ENCODE data around the gene FRG1.
"Not testable (repeated sequence)": the region's sequence is repeated elsewhere in the genome, so short reads cannot be mapped to it uniquely, and the experiment has no call there.

Gene FRG1

DNA sequence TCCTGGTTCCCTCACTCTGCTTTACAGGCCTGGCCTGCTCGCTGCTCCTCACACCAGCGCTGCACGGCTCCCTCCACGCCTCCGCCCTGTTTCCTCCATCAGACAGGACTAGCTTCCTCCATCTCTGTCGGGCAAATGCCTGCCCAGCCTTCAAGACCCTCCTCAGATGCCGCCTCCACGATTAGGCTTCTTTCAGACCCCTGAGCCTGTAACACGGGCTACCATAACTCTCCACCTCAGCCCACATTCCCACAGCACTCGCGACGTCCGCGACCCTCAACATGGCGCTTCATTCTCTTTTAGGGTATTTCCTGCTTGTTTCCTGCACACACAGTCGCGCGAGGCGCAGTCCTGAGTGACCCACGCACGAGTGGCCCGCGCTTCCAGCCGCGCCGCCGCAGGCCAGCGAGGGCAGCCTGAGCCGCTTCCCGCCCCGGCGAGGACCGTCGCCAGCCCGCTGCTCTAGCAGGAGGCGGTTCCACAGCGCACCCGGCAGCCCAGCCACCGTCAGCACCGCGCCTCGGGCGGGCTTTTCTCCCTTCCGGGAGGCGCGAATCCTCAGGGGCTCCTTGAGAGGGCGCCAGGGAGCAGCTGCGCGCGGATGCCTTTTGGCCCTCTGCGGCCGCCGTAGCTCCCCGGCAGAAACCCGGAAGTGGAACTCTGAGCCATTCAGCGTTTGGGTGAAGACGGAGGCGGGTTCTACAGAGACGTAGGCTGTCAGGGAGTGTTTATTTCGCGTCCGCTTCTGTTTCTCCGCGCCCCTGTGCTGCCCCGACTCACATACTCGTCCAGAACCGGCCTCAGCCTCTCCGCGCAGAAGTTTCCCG is at the start of gene FRG1:
Gene FRG1, plus strand, starts transcription at position 695 of the 827 bp plus-strand sequence. CDS start 138 bp downstream, outside the sequence.
- ChIA-PET POLR2A (interaction anchor here (0.6 kb wide), 1 partner anchor 15 kb away, joined by 3 read pairs; no protein-coding TSS in a partner anchor), CTCF (interaction anchor here (0.6 kb wide), 2 partner anchors 1229 to 1890 kb away, joined by 4 to 5 read pairs; no protein-coding TSS in a partner anchor)
- peak; percentile 76 for DNase-seq (ENCODE audit: extremely low spot score)
- peak; percentile 97 for TF ChIP-seq ELF4 (IDR thresholded peaks at IDR 0.05)
- no peak for TF ChIP-seq CTBP1 (IDR thresholded peaks at IDR 0.05; ENCODE audit: borderline replicate concordance)
- TF ChIP-seq L3MBTL2 (conservative IDR thresholded peaks at IDR 0.05), result peak; percentile 88
- TF ChIP-seq ARNT (IDR thresholded peaks at IDR 0.05), result 0 out of 2 replicates have a peak, but pooled peaks have one; percentile 26
- TF ChIP-seq FOXM1 (IDR thresholded peaks at IDR 0.05; ENCODE audit: borderline replicate concordance), result peak; percentile 51; the same call in 1 of the 2 replicates

DNA sequence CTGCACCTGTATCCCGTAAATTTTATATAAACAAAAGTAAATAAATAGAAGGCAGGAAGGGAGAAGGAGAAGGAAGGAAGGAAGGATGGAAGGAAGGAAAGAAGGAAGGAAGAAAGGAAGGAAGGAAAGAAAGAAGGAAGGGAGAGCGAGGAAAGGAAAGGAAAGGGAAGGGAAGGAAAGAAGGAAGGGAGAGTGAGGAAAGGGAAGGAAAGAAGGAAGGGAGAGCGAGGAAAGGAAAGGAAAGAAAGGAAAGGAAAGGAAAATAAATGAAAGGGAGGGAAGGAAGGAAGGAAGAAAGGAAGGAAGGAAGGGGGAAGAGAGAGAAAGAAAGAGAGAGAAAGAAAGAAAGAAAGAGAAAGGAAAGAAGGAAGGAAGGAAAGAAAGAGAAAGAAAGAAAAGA is 43.0 kb upstream of the FRG1 start:
- POLR2A ChIA-PET, result no interaction called here
- TF ChIP-seq LEF1 (IDR thresholded peaks at IDR 0.05; ENCODE audit: borderline replicate concordance) (no peak), NFRKB (IDR thresholded peaks at IDR 0.05) (no peak), BHLHE40 (IDR thresholded peaks at IDR 0.05; ENCODE audit: borderline replicate concordance) (no peak), CTBP1 (IDR thresholded peaks at IDR 0.05; ENCODE audit: borderline replicate concordance) (no peak), ELF4 (IDR thresholded peaks at IDR 0.05) (no peak), HDGF (IDR thresholded peaks at IDR 0.05; ENCODE audit: borderline replicate concordance) (no peak), FOXM1 (IDR thresholded peaks at IDR 0.05; ENCODE audit: borderline replicate concordance) (no peak), SUZ12 (IDR thresholded peaks at IDR 0.05) (no peak), FOXA1 (IDR thresholded peaks at IDR 0.05) (no peak), SP1 (IDR thresholded peaks at IDR 0.05) (no peak), TARDBP (IDR thresholded peaks at IDR 0.05) (no peak), ARNT (IDR thresholded peaks at IDR 0.05) (no peak), ZNF384 (IDR thresholded peaks at IDR 0.05) (no peak)
- no peak for DNase-seq (ENCODE audit: extremely low spot score)
- CTCF ChIA-PET, result no interaction called here

DNA sequence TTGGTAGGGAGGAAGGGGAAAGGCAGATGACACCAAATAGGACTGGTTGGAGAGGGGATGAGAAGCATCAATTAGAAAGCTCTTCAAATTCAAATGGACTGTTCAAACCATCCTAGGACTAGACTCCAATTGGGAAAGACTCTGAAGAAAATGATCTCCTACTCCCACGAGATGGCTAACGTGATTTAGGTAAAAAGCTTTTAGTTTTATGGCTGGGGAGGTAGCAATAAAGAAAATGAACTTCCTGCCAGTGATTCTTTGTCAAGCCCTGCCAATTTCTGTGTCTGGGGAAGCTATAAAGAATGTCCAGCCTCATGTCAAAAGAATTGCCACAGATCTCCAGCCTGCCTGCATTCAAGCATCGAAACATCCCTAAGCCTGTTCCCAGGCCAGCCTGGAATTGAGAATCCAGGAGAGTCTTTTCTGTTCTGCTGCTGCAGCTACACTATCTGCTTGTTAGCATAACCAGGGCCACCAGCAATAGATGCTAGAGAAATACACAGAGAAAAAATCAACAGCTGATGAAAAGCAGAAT is 41.1 kb upstream of the FRG1 start:
- CTCF ChIA-PET, result interaction anchor here (0.6 kb wide), 1 partner anchor 810 kb away, joined by 3 read pairs; no protein-coding TSS in a partner anchor
- DNase-seq (ENCODE audit: extremely low spot score); POLR2A ChIA-PET: not testable (repeated sequence)

DNA sequence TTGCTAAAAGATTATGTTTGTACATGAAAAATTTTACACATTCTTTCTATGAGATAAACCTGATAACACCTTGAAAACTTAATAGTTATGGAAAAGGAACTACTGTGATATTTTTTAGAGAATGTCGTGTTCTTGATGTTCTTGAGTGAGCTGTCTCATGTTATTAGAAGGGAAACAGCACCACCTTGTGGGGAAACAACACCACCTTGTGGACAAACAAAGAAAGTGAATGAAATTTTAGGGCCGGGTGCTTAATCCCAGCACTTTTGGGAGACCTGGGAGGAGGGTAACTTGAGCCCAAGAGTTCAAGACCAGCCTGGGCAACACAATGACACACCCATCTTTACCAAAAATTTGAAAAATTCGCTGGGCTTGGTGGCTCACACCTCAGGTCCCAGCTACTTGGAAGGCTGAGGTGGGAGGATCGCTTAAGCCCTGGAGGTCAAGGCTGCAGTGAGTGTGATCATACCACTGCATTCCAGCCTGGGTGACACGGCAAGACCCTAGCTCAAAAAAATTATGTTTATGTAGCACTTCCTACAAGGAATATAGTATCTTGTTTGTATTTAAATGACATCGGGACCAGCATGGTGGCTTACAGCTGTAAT is 36.1 kb upstream of the FRG1 start:
- peak; percentile 12 for DNase-seq (ENCODE audit: extremely low spot score)
- CTCF ChIA-PET, result interaction anchor here (0.6 to 1.1 kb wide), 2 partner anchors 114 to 645 kb away, joined by 3 to 4 read pairs; no protein-coding TSS in a partner anchor

DNA sequence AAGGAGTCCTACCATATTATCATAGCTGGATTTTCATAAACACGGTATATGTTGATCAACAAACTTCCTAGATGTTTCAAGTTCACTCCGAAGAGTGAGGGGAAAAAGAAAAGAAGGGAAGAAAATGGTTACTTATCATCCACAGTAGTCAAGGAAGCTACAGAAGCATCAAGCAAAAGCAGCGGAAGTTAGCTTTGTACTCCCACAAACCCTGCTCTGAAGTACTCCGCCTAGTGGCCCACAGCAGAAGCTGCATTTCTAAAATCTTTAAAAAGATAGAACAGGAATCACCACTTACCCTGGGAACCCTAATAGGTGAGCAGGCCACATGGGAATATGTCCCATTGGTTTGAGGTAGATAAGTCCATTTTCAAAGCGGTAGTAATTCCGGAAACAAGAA is 28.5 kb upstream of the FRG1 start:
- TF ChIP-seq FOXK2 (IDR thresholded peaks at IDR 0.05), result no peak
- TF ChIP-seq ZNF384 (IDR thresholded peaks at IDR 0.05), result no peak
- TF ChIP-seq L3MBTL2 (conservative IDR thresholded peaks at IDR 0.05), result no peak
- TF ChIP-seq FOXA1 (IDR thresholded peaks at IDR 0.05), result no peak
- ChIA-PET POLR2A (no interaction called here), CTCF (no interaction called here)
- DNase-seq (ENCODE audit: extremely low spot score), result no peak

More for the DNA sequence above, 36.1 kb upstream of the FRG1 start:
- POLR2A ChIA-PET, result not testable (repeated sequence)

DNA sequence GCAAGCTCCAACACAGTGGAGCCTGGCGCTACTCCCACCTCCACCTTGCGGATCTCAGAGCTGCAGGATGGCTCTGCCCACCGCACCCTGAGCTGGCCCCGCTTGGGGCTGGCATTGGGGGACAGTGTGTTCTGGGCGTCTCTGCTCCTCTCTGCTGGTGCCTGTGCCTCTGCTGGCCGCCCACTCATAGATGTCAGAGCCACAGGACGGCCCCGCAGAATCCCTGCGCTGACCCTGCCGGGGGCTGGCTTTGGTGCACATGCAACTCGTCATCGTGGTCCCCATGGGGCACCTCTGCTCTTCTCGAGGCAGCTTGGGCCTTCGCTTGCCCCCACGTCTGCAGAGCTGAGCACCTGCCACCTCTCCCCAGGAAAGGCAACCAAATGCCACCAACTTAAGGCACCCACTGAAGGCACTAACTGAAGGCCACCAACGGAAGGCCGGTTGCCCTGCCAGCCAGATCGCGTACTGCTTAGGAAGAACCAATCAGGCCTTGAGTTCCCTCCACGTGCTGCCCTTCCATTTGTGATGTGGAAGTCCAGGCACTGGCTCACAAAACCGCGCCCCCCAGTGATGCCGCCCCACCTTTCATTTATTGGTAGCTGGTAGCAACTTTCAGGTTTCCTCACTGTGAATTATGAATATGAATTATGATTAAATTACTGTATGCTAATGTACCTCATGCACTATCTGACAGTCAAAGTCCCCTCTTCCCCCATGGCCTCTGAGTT is 23.3 kb upstream of the FRG1 start:
- DNase-seq (ENCODE audit: extremely low spot score), result no peak
- POLR2A ChIA-PET, result no interaction called here
- CTCF ChIA-PET, result interaction anchor here (0.6 kb wide), 1 partner anchor 69 kb away, joined by 3 read pairs; no protein-coding TSS in a partner anchor
- TF ChIP-seq ZNF384 (IDR thresholded peaks at IDR 0.05), result no peak

DNA sequence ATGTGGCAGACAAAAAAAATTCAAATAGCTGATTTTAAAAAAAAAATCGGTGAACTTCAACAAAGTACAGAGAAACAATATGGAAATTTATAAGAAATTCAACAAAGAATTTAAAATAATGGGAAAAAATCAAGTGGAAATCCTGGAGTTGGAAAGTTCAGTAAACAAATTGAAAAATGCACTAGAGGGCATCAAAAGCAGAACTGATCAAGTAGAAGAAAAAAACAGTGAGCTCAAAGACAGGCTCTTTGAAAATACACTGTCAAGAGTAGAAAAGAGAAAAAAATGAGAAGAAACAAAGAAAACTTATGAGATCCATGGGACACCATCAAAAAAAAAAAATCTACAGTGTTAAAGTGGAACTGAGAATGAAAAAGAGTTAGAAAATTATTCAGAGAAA is 19.6 kb upstream of the FRG1 start:
- DNase-seq (ENCODE audit: extremely low spot score), result no peak
- TF ChIP-seq BHLHE40 (IDR thresholded peaks at IDR 0.05; ENCODE audit: borderline replicate concordance) (no peak), FOXK2 (IDR thresholded peaks at IDR 0.05) (no peak), FOXA1 (IDR thresholded peaks at IDR 0.05) (no peak), SUZ12 (IDR thresholded peaks at IDR 0.05) (no peak), ELF4 (IDR thresholded peaks at IDR 0.05) (no peak)
- TF ChIP-seq, protein P1, sequence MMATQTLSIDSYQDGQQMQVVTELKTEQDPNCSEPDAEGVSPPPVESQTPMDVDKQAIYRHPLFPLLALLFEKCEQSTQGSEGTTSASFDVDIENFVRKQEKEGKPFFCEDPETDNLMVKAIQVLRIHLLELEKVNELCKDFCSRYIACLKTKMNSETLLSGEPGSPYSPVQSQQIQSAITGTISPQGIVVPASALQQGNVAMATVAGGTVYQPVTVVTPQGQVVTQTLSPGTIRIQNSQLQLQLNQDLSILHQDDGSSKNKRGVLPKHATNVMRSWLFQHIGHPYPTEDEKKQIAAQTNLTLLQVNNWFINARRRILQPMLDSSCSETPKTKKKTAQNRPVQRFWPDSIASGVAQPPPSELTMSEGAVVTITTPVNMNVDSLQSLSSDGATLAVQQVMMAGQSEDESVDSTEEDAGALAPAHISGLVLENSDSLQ (IDR thresholded peaks at IDR 0.05), result no peak
- CTCF ChIA-PET, result no interaction called here
- POLR2A ChIA-PET, result no interaction called here

DNA sequence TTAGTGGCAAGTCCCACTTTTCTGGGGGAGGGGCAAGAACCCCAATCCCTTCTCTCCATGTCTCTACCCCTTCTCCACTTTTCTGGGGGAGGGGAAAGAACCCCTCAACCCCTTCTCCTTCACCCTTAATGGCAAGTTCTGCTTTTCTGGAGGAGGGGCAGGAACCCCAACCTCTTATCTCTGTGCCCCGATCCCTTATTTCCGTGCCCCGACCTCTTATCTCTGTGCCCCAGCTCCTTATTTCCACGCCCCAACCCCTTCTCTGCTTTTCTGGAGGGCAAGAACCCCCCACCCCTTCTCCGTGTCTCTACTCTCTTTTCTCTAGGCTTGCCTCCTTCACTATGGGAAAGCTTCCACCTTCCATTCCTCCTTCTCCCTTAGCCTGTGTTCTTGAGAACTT is 13.9 kb upstream of the FRG1 start:
- CTCF ChIA-PET; DNase-seq (ENCODE audit: extremely low spot score); POLR2A ChIA-PET: not testable (repeated sequence)

Measured in HEK293T (cell line).